GM12891 (cell line): ENCODE data around the gene U2AF2.
A peak's percentile ranks its signal among the peaks of the same experiment; 100 is the strongest.

ENCODE experiments used
- DNase-seq: peaks from one replicate; pipeline ENCODE4 v3.0.0; 2011; ENCODE audit warnings: low spot score; ENCODE audit not compliant: insufficient read length
- FAIRE-seq: peaks from 2 replicates; lab custom pipeline; 2011; peaks lifted over from hg19 to GRCh38; lab: Jason Lieb, UNC
- PAX5 ChIP-seq: IDR thresholded peaks from 2 replicates; pipeline ENCODE4 v1.6.1; 2011; ENCODE audit warnings: low read length, moderate library complexity, mild to moderate bottlenecking; ENCODE audit not compliant: insufficient read depth, severe bottlenecking
- POLR2A ChIP-seq: IDR thresholded peaks from 2 replicates; pipeline ENCODE4 v1.6.1; 2011; ENCODE audit warnings: low read depth, low read length, control low read depth
- POLR2AphosphoS5 ChIP-seq: IDR thresholded peaks from 2 replicates; pipeline ENCODE4 v1.6.1; 2011; ENCODE audit warnings: low read depth, low read length, control low read depth
- POU2F2 ChIP-seq: IDR thresholded peaks from 2 replicates; pipeline ENCODE4 v1.6.1; 2011; ENCODE audit warnings: low read depth, mild to moderate bottlenecking, control low read depth, low read length, moderate library complexity
- SPI1 ChIP-seq: IDR thresholded peaks from 2 replicates; pipeline ENCODE4 v1.6.1; 2011; ENCODE audit warnings: low read depth, low read length, control low read depth
- TAF1 ChIP-seq: IDR thresholded peaks from 2 replicates; pipeline ENCODE4 v1.6.1; 2011; ENCODE audit warnings: low read depth, low read length, control low read depth

U2AF2 gene

DNA sequence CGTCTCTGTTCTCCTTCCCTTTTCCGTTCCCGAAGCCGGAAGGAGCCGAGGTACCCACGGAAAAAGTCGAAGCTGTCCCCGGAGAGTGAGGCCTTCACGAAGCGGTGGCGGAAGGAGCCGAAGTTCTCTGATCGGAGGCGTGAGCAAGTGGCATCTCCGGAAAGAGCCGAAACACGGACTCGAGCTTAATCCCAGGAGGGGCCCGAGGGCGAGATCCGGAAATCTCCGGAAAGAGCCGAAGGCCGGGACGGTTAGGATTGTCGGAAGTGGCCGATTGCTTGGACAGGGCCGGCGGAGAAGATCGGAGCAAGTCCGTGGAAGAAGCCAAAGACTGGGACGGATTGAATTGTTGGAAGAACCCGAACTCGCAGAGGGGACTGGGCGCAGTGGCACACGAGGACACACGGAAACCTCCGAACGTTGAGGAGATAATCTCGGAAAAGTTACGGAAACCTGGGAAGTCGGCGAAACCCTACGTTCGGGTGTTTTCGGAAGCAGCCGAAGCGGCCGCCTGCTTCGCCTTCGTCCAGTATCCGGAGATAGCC is 440 bp upstream of the U2AF2 start:
- no peak for FAIRE-seq

GRCh38 chr19:55655648-55656040 is 809 bp downstream of the U2AF2 start:
- TF ChIP-seq TAF1 (peak; percentile 67; the same call in 1 of the 2 replicates), PAX5 (no peak), POLR2AphosphoS5 (no peak), POU2F2 (0 out of 2 replicates have a peak, but pooled peaks have one; percentile 20), SPI1 (no peak)
- DNase-seq: no peak
- no peak for FAIRE-seq

More for the DNA sequence above, 440 bp upstream of the U2AF2 start:
- TF ChIP-seq SPI1 (no peak), POLR2A (no peak), TAF1 (no peak), POLR2AphosphoS5 (no peak), PAX5 (no peak), POU2F2 (no peak)
- DNase-seq: peak; percentile 79

DNA sequence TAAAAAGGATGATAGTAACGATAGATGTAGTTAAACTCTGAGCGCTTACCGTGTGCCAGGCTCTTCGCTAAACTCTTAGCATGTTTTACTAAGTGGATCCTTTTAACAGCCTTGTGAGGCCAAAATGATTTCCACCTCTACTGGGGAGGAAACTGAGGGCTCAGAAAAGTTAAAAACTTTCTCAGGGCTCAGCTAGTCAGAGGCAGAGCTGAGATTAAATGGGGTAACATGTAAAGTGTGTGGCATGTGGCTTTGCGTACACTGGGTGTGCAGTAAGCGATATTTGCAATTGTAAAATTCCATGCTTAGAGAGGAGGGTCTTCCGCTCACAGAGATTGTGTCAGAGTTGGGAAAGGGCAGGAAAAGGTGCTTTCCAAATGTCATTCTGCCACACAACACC is 1.7 kb downstream of the U2AF2 start:
- no peak for TF ChIP-seq TAF1
- no peak for TF ChIP-seq PAX5
- TF ChIP-seq POLR2A: no peak
- no peak for TF ChIP-seq SPI1
- no peak for TF ChIP-seq POU2F2
- no peak for TF ChIP-seq POLR2AphosphoS5
- FAIRE-seq (no peak), DNase-seq (no peak)

GRCh38 chr19:55656988-55657747 is 2.3 kb downstream of the U2AF2 start:
- peak; percentile 47 for FAIRE-seq
- no peak for DNase-seq

DNA sequence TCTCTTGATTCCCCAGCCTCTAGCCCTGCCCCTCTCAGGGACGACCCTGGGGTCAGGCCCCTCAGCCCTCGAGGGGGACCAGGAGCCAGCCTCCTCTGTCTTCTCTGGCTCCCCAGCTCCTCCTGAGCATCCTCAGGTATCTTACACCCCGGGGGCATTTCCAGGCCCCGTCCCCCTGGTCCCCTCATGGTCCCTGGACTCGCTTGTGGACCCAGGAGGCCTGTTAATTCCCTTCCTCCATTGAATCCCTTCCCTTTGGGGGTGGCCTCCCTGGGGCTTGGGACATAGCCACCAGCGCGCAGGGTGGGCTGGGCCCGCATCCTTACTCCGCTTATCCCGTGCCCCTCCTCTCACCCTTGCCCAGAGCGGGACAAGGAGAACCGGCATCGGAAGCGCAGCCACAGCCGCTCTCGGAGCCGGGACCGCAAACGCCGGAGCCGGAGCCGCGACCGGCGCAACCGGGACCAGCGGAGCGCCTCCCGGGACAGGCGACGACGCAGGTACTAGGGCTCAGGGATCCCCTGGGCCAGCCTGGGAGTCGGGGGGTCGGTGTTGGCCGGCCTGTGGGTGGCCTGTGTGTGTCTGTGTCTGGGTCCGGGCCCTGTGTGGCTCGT is 4.1 kb downstream of the U2AF2 start:
- DNase-seq (no peak), FAIRE-seq (no peak)
- TF ChIP-seq POU2F2 (no peak), TAF1 (no peak), POLR2AphosphoS5 (no peak), PAX5 (no peak), POLR2A (no peak), SPI1 (no peak)

More at GRCh38 chr19:55656988-55657747, 2.3 kb downstream of the U2AF2 start:
- TF ChIP-seq TAF1 (no peak), POLR2A (peak; percentile 22; the same call in 1 of the 2 replicates), PAX5 (no peak), POLR2AphosphoS5 (0 out of 2 replicates have a peak, but pooled peaks have one; percentile 45), POU2F2 (no peak), SPI1 (no peak)

DNA sequence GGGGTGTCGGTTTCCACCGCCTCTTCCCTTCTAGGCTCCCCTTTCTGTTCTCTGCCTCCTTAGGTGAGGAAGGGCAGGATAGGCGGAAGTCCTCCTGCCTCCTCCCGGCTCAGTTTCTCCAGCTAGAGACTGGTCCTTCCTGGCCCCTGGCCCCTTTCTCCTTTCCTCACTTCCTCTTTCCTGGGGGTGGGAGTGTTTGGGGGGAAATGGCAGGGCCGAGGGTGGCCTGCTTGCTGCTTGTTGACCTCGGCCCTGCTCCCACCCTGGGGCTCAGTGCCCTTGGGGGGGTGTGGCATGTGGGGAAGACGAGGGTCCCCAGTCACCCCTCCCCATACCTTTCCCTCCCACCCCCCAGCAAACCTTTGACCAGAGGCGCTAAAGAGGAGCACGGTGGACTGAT is 5.0 kb downstream of the U2AF2 start:
- no peak for DNase-seq
- no peak for TF ChIP-seq PAX5
- peak; percentile 61 for TF ChIP-seq SPI1
- TF ChIP-seq POLR2AphosphoS5: no peak
- TF ChIP-seq TAF1: no peak
- FAIRE-seq: no peak

GRCh38 chr19:55660404-55660803 is 5.6 kb downstream of the U2AF2 start:
- DNase-seq: no peak
- FAIRE-seq: no peak
- TF ChIP-seq POLR2A (no peak), POU2F2 (no peak), POLR2AphosphoS5 (no peak), TAF1 (no peak), PAX5 (no peak), SPI1 (no peak)

- FAIRE-seq (no peak), DNase-seq (no peak)
- TF ChIP-seq POU2F2: no peak
- TF ChIP-seq POLR2A: no peak
- no peak for TF ChIP-seq TAF1
- TF ChIP-seq PAX5: no peak
- no peak for TF ChIP-seq POLR2AphosphoS5
- TF ChIP-seq SPI1: no peak
Observed at GRCh38 chr19:55660991-55661390, 6.2 kb downstream of the U2AF2 start.

GRCh38 chr19:55661826-55662225 is 7.0 kb downstream of the U2AF2 start:
- TF ChIP-seq POU2F2: no peak
- TF ChIP-seq PAX5: no peak
- FAIRE-seq (no peak), DNase-seq (no peak)
